H7 (cell line): Measurements from ENCODE around the gene CMSS1. TPM values are rescaled to one million over a fixed set of nuclear protein-coding genes. Genes with fewer than 3 reads are reported as not detected.

Source experiments
- DNase-seq: peaks from one replicate; pipeline ENCODE4 v3.0.0; 2012
- H3K27me3 ChIP-seq: 2 replicates; pipeline ENCODE4 v1.6.0; 2011; ENCODE audit warnings: mild to moderate bottlenecking, low read length; ENCODE audit not compliant: control insufficient read depth, insufficient read depth
- H3K36me3 ChIP-seq: replicated peaks from 2 replicates; pipeline ENCODE4 v1.5.1; 2011; ENCODE audit warnings: low read length; ENCODE audit not compliant: control insufficient read depth, insufficient read depth
- H3K4me3 ChIP-seq: 2 replicates; pipeline ENCODE4 v1.5.1; 2011; ENCODE audit warnings: low read depth, mild to moderate bottlenecking, control low read depth, low read length, moderate library complexity; ENCODE audit not compliant: insufficient read depth
- total RNA-seq: library from RNA; depleted of rRNA; stranded (reverse); fragments of >200 nt; shearing (Covaris generic); gene quantifications from 2 replicates; pipeline ENCODE4 v1.2.3, GENCODE V29; 2014; rRNA removed

The CMSS1 gene
- total RNA-seq, result 42.3 and 44.6 TPM in 2 replicates

- peak within 1 kb of the TSS; percentile 96 for H3K4me3 ChIP-seq
- H3K27me3 ChIP-seq, result no peaks in the 10 kb centered on the region
- H3K36me3 ChIP-seq, result no peaks in the 10 kb centered on the region
- DNase-seq, result peak; percentile 86
These were observed at the start of gene CMSS1 for GRCh38 chr3:99817437-99818240. Gene CMSS1 (plus strand): TSS chr3:99817862.

- Histone ChIP-seq H3K27me3 (no peaks in the 10 kb centered on the region), H3K4me3 (no peak overlapping the region), H3K36me3 (no peaks in the 10 kb centered on the region)
- no peak for DNase-seq
These were observed 49.5 kb upstream of the CMSS1 start for GRCh38 chr3:99768126-99768525.

GRCh38 chr3:99768808-99769501 lies 48.7 kb upstream of the CMSS1 start:
- no peaks in the 10 kb centered on the region for H3K36me3 ChIP-seq
- no peak overlapping the region for H3K4me3 ChIP-seq
- H3K27me3 ChIP-seq, result no peaks in the 10 kb centered on the region
- no peak for DNase-seq

DNA sequence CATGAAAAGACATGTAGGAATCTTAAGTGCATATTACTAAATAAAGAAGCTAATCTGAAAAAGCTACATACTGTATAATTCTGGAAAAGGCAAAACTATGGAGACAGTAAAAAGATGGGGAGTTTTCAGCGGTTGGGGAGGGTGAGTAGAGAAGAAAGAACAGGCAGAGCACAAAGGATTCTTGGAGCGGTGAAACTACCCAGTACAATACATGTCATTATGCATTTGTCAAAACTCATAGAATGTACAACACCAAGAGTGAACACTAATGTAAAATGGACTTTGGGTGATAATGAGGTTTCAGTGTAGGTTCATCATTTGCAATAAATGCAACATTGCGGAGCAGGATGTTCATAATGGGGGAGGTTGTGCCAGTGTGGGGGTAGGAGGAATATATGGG lies 45.5 kb upstream of the CMSS1 start:
- no peak for DNase-seq
- Histone ChIP-seq H3K36me3 (no peaks in the 10 kb centered on the region), H3K27me3 (no peaks in the 10 kb centered on the region), H3K4me3 (no peak overlapping the region)

DNA sequence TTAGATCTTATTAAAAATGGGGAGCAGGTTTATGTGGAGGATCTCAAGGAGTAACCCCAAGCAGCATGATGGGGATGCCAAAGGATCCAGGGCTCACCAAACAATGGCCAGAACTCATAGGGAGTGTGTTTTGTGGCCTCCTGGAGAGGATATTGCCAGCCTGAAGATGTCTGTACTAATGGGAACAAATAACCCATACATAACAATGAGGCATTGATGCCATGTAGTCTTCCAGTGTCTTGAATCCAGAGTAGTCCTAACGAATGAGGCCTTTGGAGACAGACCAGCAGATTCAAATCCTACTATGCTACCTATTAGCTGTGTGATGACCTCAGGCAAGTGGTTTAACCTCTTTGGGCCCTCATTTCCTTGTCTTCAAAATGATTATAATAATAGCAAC lies 45.0 kb upstream of the CMSS1 start:
- Histone ChIP-seq H3K4me3 (no peak overlapping the region), H3K36me3 (no peaks in the 10 kb centered on the region)
- DNase-seq, result no peak

DNA sequence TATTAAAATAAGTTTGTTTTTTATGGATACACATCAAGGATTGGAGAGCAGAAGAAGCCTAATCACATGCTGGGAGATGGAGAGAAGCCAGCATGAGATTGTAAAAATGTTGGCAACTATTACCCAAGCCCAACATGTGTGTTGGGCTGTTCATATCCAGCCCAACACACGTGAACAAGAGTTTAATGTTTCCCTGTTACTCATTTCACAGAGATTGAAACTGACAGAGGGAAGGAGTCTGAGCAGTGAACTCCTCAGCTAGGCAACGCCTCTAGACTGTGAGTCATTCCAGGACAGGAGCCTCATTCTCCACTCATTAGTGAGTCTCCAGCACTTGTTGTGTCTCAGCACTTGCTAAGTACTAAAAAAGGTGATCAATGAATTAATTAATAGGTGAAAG lies 43.2 kb upstream of the CMSS1 start:
- Histone ChIP-seq H3K36me3 (no peaks in the 10 kb centered on the region), H3K27me3 (no peaks in the 10 kb centered on the region), H3K4me3 (no peak overlapping the region)
- DNase-seq, result no peak

More for the DNA sequence above, 45.0 kb upstream of the CMSS1 start:
- no peaks in the 10 kb centered on the region for H3K27me3 ChIP-seq

GRCh38 chr3:99776516-99777209 lies 41.0 kb upstream of the CMSS1 start:
- no peaks in the 10 kb centered on the region for H3K27me3 ChIP-seq
- H3K36me3 ChIP-seq, result no peaks in the 10 kb centered on the region
- H3K4me3 ChIP-seq, result no peak overlapping the region
- DNase-seq, result no peak

- no peak for DNase-seq
- Histone ChIP-seq H3K4me3 (no peak overlapping the region), H3K27me3 (no peaks in the 10 kb centered on the region), H3K36me3 (no peaks in the 10 kb centered on the region)
These were observed 40.5 kb upstream of the CMSS1 start for GRCh38 chr3:99777210-99777549.

- no peak for DNase-seq
- Histone ChIP-seq H3K27me3 (no peaks in the 10 kb centered on the region), H3K4me3 (no peak overlapping the region), H3K36me3 (no peaks in the 10 kb centered on the region)
These were observed 40.0 kb upstream of the CMSS1 start for GRCh38 chr3:99777708-99778107.

GRCh38 chr3:99780749-99781148 lies 36.9 kb upstream of the CMSS1 start:
- H3K4me3 ChIP-seq, result no peak overlapping the region
- DNase-seq, result no peak
- no peaks in the 10 kb centered on the region for H3K36me3 ChIP-seq

DNA sequence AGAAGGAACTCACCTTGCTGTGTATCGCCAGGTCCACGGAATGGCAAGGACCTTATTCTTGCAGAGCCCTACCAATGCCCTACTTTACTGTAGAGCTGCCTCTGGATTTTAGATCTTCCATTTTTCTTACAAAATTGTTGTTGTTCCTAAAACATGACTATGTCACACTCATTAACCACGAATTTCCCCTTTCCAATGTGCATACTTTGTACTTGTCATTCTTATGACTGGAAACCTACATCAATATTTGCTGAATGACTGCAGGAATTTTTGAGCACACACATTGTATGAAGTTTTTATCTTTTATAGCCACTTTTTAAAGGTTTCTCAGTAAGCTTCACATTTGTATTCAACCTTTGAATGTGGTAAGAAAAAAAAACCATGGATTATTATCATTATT lies 35.9 kb upstream of the CMSS1 start:
- no peak overlapping the region for H3K4me3 ChIP-seq
- DNase-seq, result no peak
- no peaks in the 10 kb centered on the region for H3K36me3 ChIP-seq
- no peaks in the 10 kb centered on the region for H3K27me3 ChIP-seq

More at GRCh38 chr3:99780749-99781148, 36.9 kb upstream of the CMSS1 start:
- H3K27me3 ChIP-seq, result no peaks in the 10 kb centered on the region

GRCh38 chr3:99783011-99783573 lies 34.6 kb upstream of the CMSS1 start:
- DNase-seq, result no peak
- Histone ChIP-seq H3K4me3 (no peak overlapping the region), H3K36me3 (no peaks in the 10 kb centered on the region), H3K27me3 (no peaks in the 10 kb centered on the region)

DNA sequence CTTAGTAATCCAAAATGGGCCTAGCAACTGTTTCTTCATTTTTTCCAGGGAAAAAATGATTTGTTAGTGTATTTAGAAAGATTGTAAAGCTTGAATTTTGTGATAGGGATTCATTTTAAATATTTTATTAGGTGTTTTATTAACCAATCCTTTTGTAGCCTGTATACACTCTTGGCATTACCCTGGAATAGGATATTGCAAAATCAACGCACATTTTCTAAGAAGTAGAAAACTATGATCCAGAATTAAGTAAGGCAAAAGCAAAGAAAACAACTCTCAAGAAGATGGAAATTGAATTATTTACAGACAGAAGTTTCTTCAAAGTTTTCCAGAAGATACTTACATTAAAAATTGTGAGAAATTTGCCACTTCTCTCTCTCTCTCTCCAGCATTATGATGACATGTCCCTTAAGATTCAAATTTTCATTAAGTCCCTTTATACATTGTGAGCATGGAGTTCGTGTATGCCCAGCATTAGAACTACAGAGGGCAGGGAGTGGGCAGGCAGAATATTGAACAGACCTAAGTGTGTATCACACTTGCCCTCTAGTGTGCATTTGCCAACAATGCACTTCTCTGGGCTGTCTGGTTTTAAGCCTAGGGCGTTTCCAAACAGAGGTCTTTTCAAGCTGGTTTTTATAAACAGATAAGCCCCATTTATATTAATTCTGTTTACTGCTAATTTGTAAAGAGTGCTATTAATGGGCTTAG lies 28.5 kb upstream of the CMSS1 start:
- Histone ChIP-seq H3K27me3 (no peaks in the 10 kb centered on the region), H3K36me3 (no peaks in the 10 kb centered on the region), H3K4me3 (no peak overlapping the region)
- peak; percentile 42 for DNase-seq

- no peaks in the 10 kb centered on the region for H3K36me3 ChIP-seq
- DNase-seq, result no peak
- no peaks in the 10 kb centered on the region for H3K27me3 ChIP-seq
- H3K4me3 ChIP-seq, result no peak overlapping the region
These were observed 23.2 kb upstream of the CMSS1 start for GRCh38 chr3:99794485-99794884.
